Pancreas (tissue), 10 donors: ENCODE measurements around the gene FAM193A. TPM values are rescaled to one million over a fixed set of nuclear protein-coding genes. Genes with fewer than 3 reads are reported as not detected.

Experiments used
- ATAC-seq, 4 donors: fragments of 200-7000 bp; cut with Tn5 transposase; one replicate each; pipeline versions ENCODE4 v1.8.0 to v1.9.1; 2020; ENCODE audit warnings: mild to moderate bottlenecking in 4 of 4, moderate library complexity in 4 of 4
- DNase-seq, 6 donors: peaks; one replicate each; pipeline ENCODE4 v3.0.0-alpha.2; 2020
- FAIRE-seq: peaks from 2 replicates; lab custom pipeline; 2012; peaks lifted over from hg19 to GRCh38; lab: Jason Lieb, UNC
- H3K27ac ChIP-seq, 4 donors: fragments of 200-600 bp; sonication (generic); 1 replicate in 3 of 4; 2 replicates in 1 of 4; pipeline versions ENCODE4 v1.5.0 to v1.8.0; 2020
- H3K27me3 ChIP-seq, 4 donors: fragments of 200-600 bp; one replicate each; pipeline ENCODE4 v1.8.0; 2021
- H3K36me3 ChIP-seq, 3 donors: fragments of 200-600 bp; sonication (generic) in 1 of 3; one replicate each; pipeline versions ENCODE4 v1.5.0 to v1.8.0; 2020 to 2021
- H3K4me1 ChIP-seq, 3 donors: fragments of 200-600 bp; one replicate each; pipeline ENCODE4 v1.8.0; 2021
- H3K4me3 ChIP-seq, 4 donors: fragments of 200-600 bp; sonication (generic) in 2 of 4; one replicate each; pipeline versions ENCODE4 v1.5.0 to v1.8.0; 2020 to 2021
- H3K9me3 ChIP-seq, 4 donors: fragments of 200-600 bp; one replicate each; pipeline ENCODE4 v1.8.0; 2021
- WGBS, 2 donors: extraction: QIAGEN DNeasy Blood & Tissue Kit; methylation state at CpG; one replicate each; pipeline ENCODE4 v1.1.7; 2013; 5-methylcytosine and 5-hydroxymethylcytosine counted together
- intact Hi-C, 3 donors: fragments of 100-400 bp; cut with DNase I; formaldehyde crosslinking; loops; one replicate each; pipeline versions ENCODE4 v1.11.1 to v1.14.2; 2022
- polyA plus RNA-seq, 2 donors: library from polyadenylated mRNA; stranded (reverse); fragments of 200-250 nt; gene quantifications; one replicate each; pipeline ENCODE4 v1.2.3, GENCODE V29; 2013
- total RNA-seq, 6 donors: library from RNA; stranded (reverse); fragmentation: NEBNext Ultra II Directional in 4 of 6; extraction: Animal tissue kit (Norgen Biotek cat#: 25700) in 4 of 6; gene quantifications; one replicate each; pipeline versions ENCODE4 v1.2.1 to v1.2.4, GENCODE V29; 2021 to 2023
- TF ChIP-seq, protein P1 (sequence below), 4 donors: fragments of 200-600 bp; sonication (generic) in 3 of 4; IDR thresholded peaks; one replicate each; pipeline versions ENCODE4 v1.5.0 to v1.8.0; 2021; ENCODE audit warnings: antibody characterized with exemption in 4 of 4
- donor health status: healthy with polysubstance abuse.
- donor health status: DM: no; HTN: no; CAD: no; lungs with moderate emphysema.
- donor health status: DM: no; HTN: no; CAD: no.
- donor health status: control.
- donor health status: control.
- donor health status: Bipolar disorder and iron deficiency.
- donor health status: DM: yes; HTN: yes; CAD: no.
- donor health status: DM: no; HTN: no; CAD: no.
- donor health status: DM: no; HTN: no; CAD: no.
- donor health status: DM: yes; HTN: yes; CAD: no.

Gene FAM193A
- total and polyA plus RNA-seq, 8 donors, result 10.1 to 17.0 (median 10.7) TPM

DNA sequence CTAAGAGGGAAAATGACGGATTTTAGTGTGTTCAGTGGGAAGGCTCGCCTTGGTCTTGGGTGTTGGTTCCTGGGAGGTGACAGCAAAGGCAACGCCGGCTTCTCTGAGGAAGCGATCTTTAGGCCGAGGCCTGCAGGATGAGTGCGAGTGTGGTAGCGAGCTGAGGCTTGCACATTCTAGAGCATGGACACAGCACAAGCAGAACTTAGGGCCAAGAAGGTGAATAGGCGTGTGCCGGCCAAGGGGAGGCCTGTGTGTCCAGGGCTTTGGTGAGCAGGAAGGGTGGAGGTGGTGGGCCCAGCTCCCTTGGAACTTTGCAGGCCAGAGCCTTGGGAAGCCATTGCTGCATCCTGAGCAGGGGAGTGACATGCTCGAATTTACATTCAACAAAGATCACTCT lies 151.8 kb downstream of the FAM193A start:
- no peak overlapping the region for H3K4me3 ChIP-seq
- FAIRE-seq (no peak), DNase-seq (no peak), ATAC-seq (no peak)
- intact Hi-C loops, result no loop called here
- H3K27me3 ChIP-seq, result no peaks in the 10 kb centered on the region
- TF ChIP-seq, protein P1, sequence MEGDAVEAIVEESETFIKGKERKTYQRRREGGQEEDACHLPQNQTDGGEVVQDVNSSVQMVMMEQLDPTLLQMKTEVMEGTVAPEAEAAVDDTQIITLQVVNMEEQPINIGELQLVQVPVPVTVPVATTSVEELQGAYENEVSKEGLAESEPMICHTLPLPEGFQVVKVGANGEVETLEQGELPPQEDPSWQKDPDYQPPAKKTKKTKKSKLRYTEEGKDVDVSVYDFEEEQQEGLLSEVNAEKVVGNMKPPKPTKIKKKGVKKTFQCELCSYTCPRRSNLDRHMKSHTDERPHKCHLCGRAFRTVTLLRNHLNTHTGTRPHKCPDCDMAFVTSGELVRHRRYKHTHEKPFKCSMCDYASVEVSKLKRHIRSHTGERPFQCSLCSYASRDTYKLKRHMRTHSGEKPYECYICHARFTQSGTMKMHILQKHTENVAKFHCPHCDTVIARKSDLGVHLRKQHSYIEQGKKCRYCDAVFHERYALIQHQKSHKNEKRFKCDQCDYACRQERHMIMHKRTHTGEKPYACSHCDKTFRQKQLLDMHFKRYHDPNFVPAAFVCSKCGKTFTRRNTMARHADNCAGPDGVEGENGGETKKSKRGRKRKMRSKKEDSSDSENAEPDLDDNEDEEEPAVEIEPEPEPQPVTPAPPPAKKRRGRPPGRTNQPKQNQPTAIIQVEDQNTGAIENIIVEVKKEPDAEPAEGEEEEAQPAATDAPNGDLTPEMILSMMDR (IDR thresholded peaks at IDR 0.05), result no peak
- H3K36me3 ChIP-seq, result peaks cover 5 to 40% (median 10%) of the 10 kb centered on the region in 3 donors
- 96 to 97% methylated on average over 11 of the region's 11 CpGs for WGBS, 2 donors
- no peaks in the 10 kb centered on the region for H3K4me1 ChIP-seq
- H3K27ac ChIP-seq, result no peak overlapping the region
- no peaks in the 10 kb centered on the region for H3K9me3 ChIP-seq

DNA sequence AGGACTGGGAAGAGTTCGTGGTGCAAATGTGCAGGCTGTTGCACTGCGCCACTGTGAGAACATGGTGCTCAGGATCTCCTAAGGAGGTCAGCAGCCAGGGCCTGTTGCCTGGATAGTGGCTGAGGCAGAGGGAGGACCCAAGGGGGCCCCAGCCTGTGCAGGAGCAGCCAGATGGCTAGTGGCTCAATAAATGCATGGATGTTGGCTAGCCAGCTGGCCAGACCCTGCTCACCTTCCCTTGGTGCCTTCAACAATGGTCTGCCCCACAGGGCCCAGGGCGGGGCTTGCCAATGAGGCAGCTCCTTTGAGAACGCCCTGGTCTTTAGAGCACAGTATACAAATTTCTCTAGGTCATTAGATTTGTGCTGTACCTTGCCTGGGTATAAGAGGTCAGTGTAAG lies 152.2 kb downstream of the FAM193A start:
- 96 to 97% methylated on average over 4 of the region's 4 CpGs for WGBS, 2 donors

DNA sequence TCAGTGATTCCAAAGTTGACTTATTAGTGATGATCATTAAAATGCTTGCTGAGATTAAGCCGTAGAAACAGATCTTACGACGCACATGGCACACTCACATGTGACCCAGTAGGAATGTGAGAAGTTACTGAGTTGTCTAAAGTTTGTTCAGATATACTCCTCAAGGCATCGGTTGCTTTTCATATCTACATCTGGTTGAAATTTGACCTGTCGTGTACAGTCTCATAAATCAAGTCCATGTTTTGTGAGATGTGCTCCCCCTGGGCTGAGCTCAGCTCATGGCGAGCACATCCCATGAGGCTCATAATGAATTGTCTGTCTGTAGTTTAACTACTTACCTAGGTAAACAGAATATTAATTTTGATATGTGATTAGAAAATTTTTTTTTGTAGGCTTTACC lies 152.7 kb downstream of the FAM193A start:
- intact Hi-C loops, result no loop called here
- TF ChIP-seq, protein P1 (IDR thresholded peaks at IDR 0.05), result no peak
- DNase-seq (no peak), FAIRE-seq (no peak), ATAC-seq (no peak)
- Histone ChIP-seq H3K27ac (no peak overlapping the region), H3K9me3 (no peaks in the 10 kb centered on the region), H3K27me3 (no peaks in the 10 kb centered on the region), H3K4me3 (no peak overlapping the region), H3K36me3 (peaks cover 5 to 48% (median 13%) of the 10 kb centered on the region in 3 donors), H3K4me1 (no peaks in the 10 kb centered on the region)
- WGBS, 2 donors, result 78 to 82% methylated on average over 6 of the region's 6 CpGs

More for the DNA sequence above, 152.2 kb downstream of the FAM193A start:
- ATAC-seq (no peak), FAIRE-seq (no peak), DNase-seq (no peak)
- H3K36me3 ChIP-seq, result peaks cover 5 to 44% (median 10%) of the 10 kb centered on the region in 3 donors
- no peaks in the 10 kb centered on the region for H3K4me1 ChIP-seq
- no peak overlapping the region for H3K4me3 ChIP-seq
- no peaks in the 10 kb centered on the region for H3K9me3 ChIP-seq
- TF ChIP-seq, protein P1 (IDR thresholded peaks at IDR 0.05), result no peak
- H3K27me3 ChIP-seq, result no peaks in the 10 kb centered on the region
- intact Hi-C loops, result no loop called here
- no peak overlapping the region for H3K27ac ChIP-seq

DNA sequence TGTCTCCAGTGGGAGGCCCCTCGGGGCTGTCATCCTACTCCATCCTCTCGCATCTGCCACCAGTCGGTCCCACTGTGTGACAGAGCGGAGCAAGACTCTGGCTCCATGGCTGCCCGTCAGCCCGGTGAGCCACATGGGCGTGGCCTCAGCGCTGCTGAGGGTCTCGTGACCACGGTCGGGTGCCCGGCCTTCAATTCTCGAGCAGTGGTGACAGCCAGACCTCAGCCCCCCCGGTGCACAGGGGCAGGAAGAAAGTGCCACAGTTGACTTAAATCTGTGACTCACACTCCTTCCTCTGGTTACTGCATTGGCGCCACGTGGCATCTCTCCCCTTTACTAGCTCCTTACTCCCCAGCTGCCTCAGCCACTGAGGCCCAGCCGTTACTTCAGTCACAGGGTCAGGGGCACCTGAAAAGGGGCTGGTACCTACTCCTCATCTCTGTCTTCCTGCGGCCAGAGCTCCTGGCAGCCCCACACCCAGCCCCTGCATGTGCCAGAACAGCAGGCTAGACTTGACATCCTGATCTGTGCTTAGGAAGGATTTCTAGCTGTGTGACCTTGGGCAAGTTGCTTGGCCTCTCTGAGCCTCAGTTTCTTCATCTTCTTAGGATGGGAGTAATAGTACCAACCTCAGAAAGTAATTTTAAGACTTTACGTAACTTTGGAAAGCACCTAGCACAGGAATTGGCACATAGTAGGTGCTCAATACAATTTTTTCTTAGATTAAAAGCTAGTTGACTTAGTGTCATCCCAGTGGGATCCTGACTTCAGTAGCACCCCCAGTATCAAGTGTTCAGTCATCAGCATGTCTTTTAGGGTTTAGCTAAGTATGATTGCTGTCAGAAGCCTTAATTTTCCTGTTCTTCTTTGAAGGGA lies 153.6 kb downstream of the FAM193A start:
- DNase-seq (peak in 1 of 6 donors; percentile 44), ATAC-seq (no peak), FAIRE-seq (no peak)
- Histone ChIP-seq H3K4me1 (no peaks in the 10 kb centered on the region), H3K4me3 (no peak overlapping the region), H3K27ac (no peak overlapping the region), H3K27me3 (no peaks in the 10 kb centered on the region), H3K36me3 (peaks cover 5 to 52% (median 15%) of the 10 kb centered on the region in 3 donors), H3K9me3 (no peaks in the 10 kb centered on the region)
- intact Hi-C loops, result no loop called here
- TF ChIP-seq, protein P1 (IDR thresholded peaks at IDR 0.05), result no peak
- WGBS, 2 donors, result 91% methylated on average over 19 of the region's 19 CpGs

DNA sequence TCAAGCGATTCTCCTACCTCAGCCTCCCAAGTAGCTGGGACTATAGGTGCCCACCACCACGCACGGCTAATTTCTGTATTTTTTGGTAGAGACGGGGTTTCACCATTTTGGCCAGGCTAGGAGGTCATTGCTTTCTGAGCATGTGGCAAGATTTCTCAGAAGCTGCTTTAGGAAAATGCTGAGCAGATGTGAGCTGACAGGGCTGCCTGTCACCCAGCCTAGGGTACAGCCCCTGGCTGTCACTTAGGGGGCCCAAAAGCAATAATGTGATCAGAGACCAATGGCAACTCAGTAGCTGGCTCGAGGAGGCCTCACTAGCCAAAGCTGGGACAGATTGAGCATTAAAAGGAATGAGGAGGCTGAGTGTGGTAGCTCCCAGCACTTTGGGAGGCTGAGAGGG lies 154.9 kb downstream of the FAM193A start:
- TF ChIP-seq, protein P1 (IDR thresholded peaks at IDR 0.05), result no peak
- intact Hi-C loops, result no loop called here

More for the DNA sequence above, 154.9 kb downstream of the FAM193A start:
- ATAC-seq (no peak), DNase-seq (no peak), FAIRE-seq (no peak)
- 97 to 100% methylated on average over 5 of the region's 5 CpGs for whole genome bisulfite sequencing, 2 donors
- Histone ChIP-seq H3K4me1 (no peaks in the 10 kb centered on the region), H3K27ac (no peak overlapping the region), H3K9me3 (no peaks in the 10 kb centered on the region), H3K27me3 (no peaks in the 10 kb centered on the region), H3K4me3 (no peak overlapping the region), H3K36me3 (peaks cover 11 to 63% (median 20%) of the 10 kb centered on the region in 3 donors)
